Measurements from ENCODE around the gene ABCB4. TPM values are rescaled to one million over a fixed set of nuclear protein-coding genes. Genes with fewer than 3 reads are reported as not detected.

Gene ABCB4
- total RNA-seq, 1 donor from 2014 or later, result 0.30 TPM

DNA sequence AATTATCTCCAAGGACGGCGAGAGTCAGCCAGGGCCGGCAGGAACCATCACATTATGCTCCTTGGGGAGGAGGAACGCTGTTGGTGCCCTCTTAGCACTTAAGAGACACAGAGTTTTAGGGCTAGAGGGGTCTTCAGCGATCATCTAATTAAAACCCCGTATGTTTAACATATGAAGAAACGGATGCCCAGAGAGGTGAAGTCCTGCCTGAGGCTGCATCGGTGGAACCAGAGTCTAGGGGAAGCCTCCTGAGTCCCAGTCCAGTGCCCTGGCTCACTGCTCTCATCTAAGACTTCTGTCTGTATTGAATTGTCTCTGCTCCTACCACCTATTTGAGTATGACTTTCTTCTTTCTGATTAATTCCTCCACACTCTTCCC, 688 bp upstream of the ABCB4 start:
- H3K27me3 ChIP-seq, result peaks cover 66% of the 10 kb centered on the region
- H2AFZ ChIP-seq (replicated peaks), result peak overlapping the region; percentile 75
- H3K4me3 ChIP-seq, result peak overlapping the region; percentile 56
- no peak overlapping the region for H3K9ac ChIP-seq
- no peak for DNase-seq (ENCODE audit: low spot score)
- H3K27me3 Mint-ChIP-seq (ENCODE audit: insufficient read depth, low read depth), result peaks cover 3% of the 10 kb centered on the region
- peaks cover 8% of the 10 kb centered on the region for H3K4me1 ChIP-seq
- H3K36me3 Mint-ChIP-seq, result no peaks in the 10 kb centered on the region
- no peaks in the 10 kb centered on the region for H3K36me3 ChIP-seq
- TF ChIP-seq EZH2 (IDR thresholded peaks at IDR 0.05), result peak; percentile 18
- TF ChIP-seq, protein P1, sequence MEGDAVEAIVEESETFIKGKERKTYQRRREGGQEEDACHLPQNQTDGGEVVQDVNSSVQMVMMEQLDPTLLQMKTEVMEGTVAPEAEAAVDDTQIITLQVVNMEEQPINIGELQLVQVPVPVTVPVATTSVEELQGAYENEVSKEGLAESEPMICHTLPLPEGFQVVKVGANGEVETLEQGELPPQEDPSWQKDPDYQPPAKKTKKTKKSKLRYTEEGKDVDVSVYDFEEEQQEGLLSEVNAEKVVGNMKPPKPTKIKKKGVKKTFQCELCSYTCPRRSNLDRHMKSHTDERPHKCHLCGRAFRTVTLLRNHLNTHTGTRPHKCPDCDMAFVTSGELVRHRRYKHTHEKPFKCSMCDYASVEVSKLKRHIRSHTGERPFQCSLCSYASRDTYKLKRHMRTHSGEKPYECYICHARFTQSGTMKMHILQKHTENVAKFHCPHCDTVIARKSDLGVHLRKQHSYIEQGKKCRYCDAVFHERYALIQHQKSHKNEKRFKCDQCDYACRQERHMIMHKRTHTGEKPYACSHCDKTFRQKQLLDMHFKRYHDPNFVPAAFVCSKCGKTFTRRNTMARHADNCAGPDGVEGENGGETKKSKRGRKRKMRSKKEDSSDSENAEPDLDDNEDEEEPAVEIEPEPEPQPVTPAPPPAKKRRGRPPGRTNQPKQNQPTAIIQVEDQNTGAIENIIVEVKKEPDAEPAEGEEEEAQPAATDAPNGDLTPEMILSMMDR (IDR thresholded peaks at IDR 0.05), result no peak
- TF ChIP-seq EZH2phosphoT487 (IDR thresholded peaks at IDR 0.05), result no peak
- peak overlapping the region; percentile 74 for H3K4me3 Mint-ChIP-seq
- H3K9me3 Mint-ChIP-seq, result no peaks in the 10 kb centered on the region
- H3K4me2 ChIP-seq, result peak overlapping the region; percentile 92
- peaks cover 17% of the 10 kb centered on the region for H3K4me1 Mint-ChIP-seq
- no peaks in the 10 kb centered on the region for H3K79me2 ChIP-seq (ENCODE audit: low read depth)
- peaks cover 6% of the 10 kb centered on the region for H3F3A ChIP-seq (ENCODE audit: low read depth)
- H3K9me3 ChIP-seq (ENCODE audit: low read depth), result no peaks in the 10 kb centered on the region
- H3K27ac Mint-ChIP-seq, result no peak overlapping the region
- H3K27ac ChIP-seq, result no peak overlapping the region
- H4K20me1 ChIP-seq (ENCODE audit: low read depth), result no peaks in the 10 kb centered on the region

DNA sequence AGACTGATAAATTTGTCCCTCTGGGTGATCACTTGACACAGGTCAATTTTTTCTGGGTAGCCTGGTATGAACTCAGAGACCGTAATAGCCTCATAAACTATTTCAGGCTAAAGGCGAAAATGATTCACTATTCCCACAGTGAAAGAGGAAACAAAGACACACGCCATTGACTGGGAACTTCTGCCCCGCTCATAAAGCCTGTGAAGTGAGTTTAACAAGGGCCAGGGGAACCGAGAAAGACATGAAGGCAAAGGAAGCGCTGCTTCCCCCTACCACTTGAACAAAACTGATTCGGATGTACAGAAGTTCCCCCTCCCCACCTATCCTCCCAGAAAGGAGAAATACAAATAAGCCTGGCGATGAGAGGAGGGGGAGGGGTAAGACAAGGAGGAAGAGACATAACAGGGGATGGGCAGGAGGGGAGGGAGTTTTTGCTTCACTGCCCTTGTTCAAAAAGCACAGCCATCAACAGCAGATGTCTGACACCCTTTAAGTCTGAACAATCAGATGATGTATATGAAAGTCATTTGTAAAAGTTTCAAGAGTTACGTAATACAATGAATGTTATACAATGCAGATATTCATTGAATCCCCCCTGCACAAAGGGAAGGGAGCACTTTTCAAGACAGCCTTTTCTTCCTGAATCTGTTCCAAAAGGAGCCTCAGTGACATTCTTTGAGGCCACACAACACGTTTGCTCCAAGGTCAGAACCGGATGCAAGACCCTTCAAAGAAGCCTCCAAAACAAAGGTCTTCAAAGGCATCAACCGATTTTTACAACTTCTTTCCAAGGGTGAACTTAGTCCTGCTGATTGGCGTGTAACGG, 734 bp downstream of the ABCB4 start:
- no peaks in the 10 kb centered on the region for H3K9me3 ChIP-seq (ENCODE audit: low read depth)
- no peaks in the 10 kb centered on the region for H3K36me3 Mint-ChIP-seq
- peaks cover 17% of the 10 kb centered on the region for H3K4me1 Mint-ChIP-seq
- no peaks in the 10 kb centered on the region for H3K36me3 ChIP-seq
- TF ChIP-seq, protein P1 (IDR thresholded peaks at IDR 0.05), result no peak
- H3K27me3 ChIP-seq, result peaks cover 66% of the 10 kb centered on the region
- no peak overlapping the region for H3K9ac ChIP-seq
- H3K4me2 ChIP-seq, result peak overlapping the region; percentile 92
- peak overlapping the region; percentile 88 for H3K27ac Mint-ChIP-seq
- no peak overlapping the region for H3K27ac ChIP-seq
- peaks cover 3% of the 10 kb centered on the region for H3K27me3 Mint-ChIP-seq (ENCODE audit: insufficient read depth, low read depth)
- H3F3A ChIP-seq (ENCODE audit: low read depth), result peaks cover 6% of the 10 kb centered on the region
- H4K20me1 ChIP-seq (ENCODE audit: low read depth), result no peaks in the 10 kb centered on the region
- H3K4me3 Mint-ChIP-seq, result peak overlapping the region; percentile 81
- H3K4me1 ChIP-seq, result peaks cover 8% of the 10 kb centered on the region
- H2AFZ ChIP-seq (replicated peaks), result peak overlapping the region; percentile 75
- peak overlapping the region; percentile 56 for H3K4me3 ChIP-seq
- no peaks in the 10 kb centered on the region for H3K79me2 ChIP-seq (ENCODE audit: low read depth)
- peak; percentile 26 for DNase-seq (ENCODE audit: low spot score)
- H3K9me3 Mint-ChIP-seq, result no peaks in the 10 kb centered on the region

- peaks cover 3% of the 10 kb centered on the region for H3K9me3 Mint-ChIP-seq
- H3F3A ChIP-seq (ENCODE audit: low read depth), result peaks cover 6% of the 10 kb centered on the region
- no peak for DNase-seq (ENCODE audit: low spot score)
- no peaks in the 10 kb centered on the region for H3K36me3 ChIP-seq
- H3K27me3 Mint-ChIP-seq (ENCODE audit: insufficient read depth, low read depth), result peaks cover 3% of the 10 kb centered on the region
- H3K79me2 ChIP-seq (ENCODE audit: low read depth), result no peaks in the 10 kb centered on the region
- no peak overlapping the region for H3K4me3 Mint-ChIP-seq
- no peaks in the 10 kb centered on the region for H4K20me1 ChIP-seq (ENCODE audit: low read depth)
- H3K9me3 ChIP-seq (ENCODE audit: low read depth), result no peaks in the 10 kb centered on the region
- H3K27ac Mint-ChIP-seq, result no peak overlapping the region
- H3K4me1 Mint-ChIP-seq, result peaks cover 17% of the 10 kb centered on the region
- H3K27me3 ChIP-seq, result peaks cover 66% of the 10 kb centered on the region
- H3K36me3 Mint-ChIP-seq, result no peaks in the 10 kb centered on the region
- peak overlapping the region; percentile 92 for H3K4me2 ChIP-seq
- H3K27ac ChIP-seq, result no peak overlapping the region
- H2AFZ ChIP-seq (replicated peaks), result no peak overlapping the region
- no peak overlapping the region for H3K9ac ChIP-seq
- no peak overlapping the region for H3K4me3 ChIP-seq
- TF ChIP-seq EZH2 (IDR thresholded peaks at IDR 0.05) (no peak), EZH2phosphoT487 (IDR thresholded peaks at IDR 0.05) (no peak)
- TF ChIP-seq, protein P1 (IDR thresholded peaks at IDR 0.05), result no peak
- H3K4me1 ChIP-seq, result peaks cover 8% of the 10 kb centered on the region
Observed at GRCh38 chr7:87473986-87474385, 1.5 kb downstream of the ABCB4 start.
